GM21423 (cell line): ENCODE data around the gene SPSB4.
"Not testable (repeated sequence)": the region's sequence is repeated elsewhere in the genome, so short reads cannot be mapped to it uniquely, and the experiment has no call there.

Source experiments
- ATAC-seq: cut with Tn5 transposase; IDR thresholded peaks from one replicate; pipeline ENCODE4 v1.9.1; 2021; ENCODE audit warnings: mild to moderate bottlenecking, moderate library complexity; ENCODE audit not compliant: unreplicated experiment

SPSB4 gene

GRCh38 chr3:141050576-141051442 is at the start of gene SPSB4:
TSS of gene SPSB4 (plus strand) at chr3:141051347. CDS start at chr3:141066105, 14,758 bp downstream.
- no peak for ATAC-seq

DNA sequence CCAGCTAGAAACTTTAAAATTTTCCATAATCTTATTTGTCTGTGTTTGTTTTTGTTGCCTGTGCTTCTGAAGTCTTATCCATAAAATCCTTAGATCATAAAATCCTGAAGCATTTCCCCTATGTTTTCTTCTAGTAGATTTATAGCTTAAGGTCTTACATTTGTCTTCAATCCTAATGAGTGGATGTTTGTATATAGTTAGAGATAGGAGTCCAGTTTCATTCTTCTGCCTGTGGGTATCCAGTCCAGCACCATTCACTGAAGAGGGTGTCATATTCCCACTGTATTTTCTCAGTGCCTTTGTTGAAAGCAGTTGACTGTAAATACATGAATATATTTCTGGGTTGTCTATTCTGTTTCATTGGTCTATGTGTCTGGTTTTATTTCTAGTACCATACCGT is 44.8 kb upstream of the SPSB4 start:
- no peak for ATAC-seq

DNA sequence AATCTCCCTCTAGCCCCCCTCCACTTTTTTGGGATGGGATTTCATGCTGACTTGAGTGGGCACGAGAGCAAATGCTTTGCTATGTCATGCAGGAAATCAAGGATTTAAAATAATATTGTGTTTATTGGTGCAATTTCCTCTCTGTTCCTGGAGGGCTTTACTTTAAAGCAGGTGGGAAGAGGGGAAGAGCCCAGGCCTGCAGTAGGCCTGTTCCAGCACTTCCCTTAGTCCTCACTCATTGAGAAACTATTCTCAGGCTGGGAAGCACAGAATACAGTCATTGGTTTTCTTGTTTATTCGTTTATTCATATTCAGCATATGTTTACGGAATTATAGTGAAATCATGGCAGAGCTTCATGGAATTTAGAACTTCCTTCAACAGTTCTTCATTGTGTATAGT is 41.7 kb upstream of the SPSB4 start:
- ATAC-seq = no peak

DNA sequence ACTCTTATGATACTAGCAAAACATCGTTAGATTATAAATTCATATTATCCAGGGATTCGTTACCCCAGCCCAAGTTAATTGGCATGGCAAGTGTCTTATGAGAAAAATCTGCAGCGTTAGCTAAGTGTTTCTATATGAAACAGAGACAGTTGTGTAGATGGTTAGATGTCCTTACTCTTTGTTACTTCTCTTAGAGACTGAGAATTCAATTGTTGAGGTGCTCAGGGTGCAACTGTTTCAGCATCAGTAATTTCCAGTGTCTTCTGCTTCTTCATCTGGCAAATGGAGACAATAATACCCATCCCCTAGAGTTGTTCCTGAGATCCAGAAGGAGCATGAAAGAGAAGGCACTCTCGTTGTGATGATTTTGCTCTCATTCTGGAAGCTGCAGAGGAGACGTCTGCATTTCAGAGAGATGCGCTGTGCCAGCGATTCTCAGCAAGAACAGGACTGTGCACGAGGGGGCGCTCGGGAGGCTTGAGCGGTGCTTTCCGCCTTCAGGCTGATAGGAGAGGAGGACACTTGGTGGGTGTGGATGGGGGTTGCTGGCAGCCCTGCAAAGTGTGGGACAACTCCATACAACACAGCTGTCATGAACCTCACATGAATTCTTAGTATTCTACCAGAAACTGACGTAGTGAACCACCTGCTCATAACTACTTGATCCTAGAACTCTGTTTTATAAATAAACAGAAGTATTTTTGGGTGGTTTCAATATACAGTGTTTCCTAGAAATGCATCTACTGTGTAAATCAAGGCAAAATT is 39.7 kb upstream of the SPSB4 start:
- ATAC-seq = peak; percentile 84

DNA sequence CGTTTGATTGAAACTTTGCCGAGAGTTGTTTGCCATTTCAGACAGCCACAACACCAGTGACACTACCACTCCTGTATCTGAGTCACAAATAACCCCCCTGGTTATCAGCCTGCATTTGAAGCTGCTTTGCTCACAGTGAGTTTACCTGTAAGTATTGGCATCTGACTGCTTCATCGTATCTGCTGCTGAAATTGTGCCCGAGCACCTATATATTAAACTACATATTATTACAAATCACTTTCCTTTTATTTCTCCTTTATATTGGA is 39.2 kb upstream of the SPSB4 start:
- no peak for ATAC-seq

DNA sequence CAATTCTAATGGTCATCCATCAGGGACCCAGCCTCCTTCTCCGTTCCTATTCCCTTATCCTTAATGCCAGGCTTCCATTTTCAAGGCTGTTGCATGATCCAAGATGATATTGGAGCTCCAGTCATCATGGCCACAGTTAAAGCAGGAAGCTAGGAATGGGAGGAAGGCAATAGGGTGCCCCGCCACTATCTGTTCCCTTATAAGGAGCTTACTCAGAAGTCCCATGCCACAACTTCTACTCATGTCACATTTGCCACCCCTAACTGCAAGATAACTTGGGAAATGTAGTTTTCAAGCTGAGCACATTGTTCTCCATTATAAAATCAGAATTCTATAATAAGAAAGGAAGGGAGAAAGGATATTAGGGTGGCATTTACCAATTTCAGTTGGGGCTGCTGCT is 38.6 kb upstream of the SPSB4 start:
- no peak for ATAC-seq

DNA sequence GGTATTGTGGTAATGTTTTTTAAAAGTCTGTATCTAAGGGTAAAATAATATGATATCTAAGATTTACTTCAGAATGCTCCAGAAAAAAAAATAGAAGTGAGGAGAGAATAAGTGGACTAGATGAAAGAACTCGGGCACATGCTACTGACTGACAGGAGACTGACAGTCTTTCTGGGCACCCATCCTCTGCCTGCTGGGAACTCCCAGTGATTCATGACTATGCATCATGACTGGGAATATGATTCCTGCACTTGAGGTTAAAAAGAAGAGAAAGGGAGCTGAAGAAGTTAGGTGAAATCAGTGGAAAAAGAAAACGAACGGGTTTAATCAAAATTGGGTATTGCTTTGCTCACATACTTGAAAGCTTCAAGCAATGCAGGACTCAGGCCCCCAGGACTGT is 35.7 kb upstream of the SPSB4 start:
- ATAC-seq = no peak

DNA sequence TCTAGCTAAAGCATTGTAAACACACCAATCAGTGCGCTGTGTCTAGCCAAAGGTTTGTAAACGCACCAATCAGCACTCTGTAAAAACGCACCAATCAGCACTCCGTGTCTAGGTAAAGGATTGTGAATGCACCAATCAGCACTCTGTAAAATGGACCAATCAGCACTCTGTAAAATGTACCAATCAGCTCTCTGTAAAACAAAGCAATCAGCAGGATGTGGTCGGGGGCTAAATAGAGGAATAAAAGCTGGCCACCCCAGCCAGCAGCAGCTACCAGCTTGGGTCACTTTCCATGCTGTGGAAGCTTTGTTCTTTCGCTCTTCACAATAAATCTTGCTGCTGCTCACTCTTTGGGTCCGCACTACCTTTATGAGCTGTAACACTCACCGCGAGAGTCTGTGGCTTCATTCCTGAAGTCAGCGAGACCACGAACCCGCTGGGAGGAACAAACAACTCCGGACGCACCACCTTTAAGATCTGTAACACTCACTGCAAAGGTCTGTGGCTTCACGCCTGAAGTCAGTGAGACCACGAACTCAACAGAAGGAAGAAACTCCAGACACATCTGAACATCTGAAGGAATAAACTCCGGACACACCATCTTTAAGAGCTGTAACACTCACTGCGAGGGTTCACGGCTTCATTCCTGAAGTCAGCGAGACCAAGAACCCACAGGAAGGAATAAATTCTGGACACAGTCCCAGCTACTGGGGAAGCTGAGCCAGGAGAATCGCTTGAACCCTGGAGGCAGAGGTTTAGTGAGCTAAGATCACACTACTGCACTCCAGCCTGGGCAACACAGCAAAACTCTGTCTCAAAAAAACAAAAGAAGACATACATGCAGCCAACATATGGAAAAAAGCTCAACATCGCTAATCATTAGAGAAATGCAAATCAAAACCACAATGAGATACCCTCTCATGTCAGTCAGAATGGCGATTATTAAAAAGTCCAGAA is 33.5 kb upstream of the SPSB4 start:
- ATAC-seq = not testable (repeated sequence)

GRCh38 chr3:141019244-141019643 is 31.9 kb upstream of the SPSB4 start:
- ATAC-seq = no peak

- no peak for ATAC-seq
These were observed 30.9 kb upstream of the SPSB4 start for GRCh38 chr3:141020143-141020830.

GRCh38 chr3:141021261-141021660 is 29.9 kb upstream of the SPSB4 start:
- ATAC-seq = no peak

- no peak for ATAC-seq
These were observed 20.9 kb upstream of the SPSB4 start for GRCh38 chr3:141030296-141030695.

- ATAC-seq = no peak
These were observed 11.6 kb upstream of the SPSB4 start for GRCh38 chr3:141039589-141039988.

DNA sequence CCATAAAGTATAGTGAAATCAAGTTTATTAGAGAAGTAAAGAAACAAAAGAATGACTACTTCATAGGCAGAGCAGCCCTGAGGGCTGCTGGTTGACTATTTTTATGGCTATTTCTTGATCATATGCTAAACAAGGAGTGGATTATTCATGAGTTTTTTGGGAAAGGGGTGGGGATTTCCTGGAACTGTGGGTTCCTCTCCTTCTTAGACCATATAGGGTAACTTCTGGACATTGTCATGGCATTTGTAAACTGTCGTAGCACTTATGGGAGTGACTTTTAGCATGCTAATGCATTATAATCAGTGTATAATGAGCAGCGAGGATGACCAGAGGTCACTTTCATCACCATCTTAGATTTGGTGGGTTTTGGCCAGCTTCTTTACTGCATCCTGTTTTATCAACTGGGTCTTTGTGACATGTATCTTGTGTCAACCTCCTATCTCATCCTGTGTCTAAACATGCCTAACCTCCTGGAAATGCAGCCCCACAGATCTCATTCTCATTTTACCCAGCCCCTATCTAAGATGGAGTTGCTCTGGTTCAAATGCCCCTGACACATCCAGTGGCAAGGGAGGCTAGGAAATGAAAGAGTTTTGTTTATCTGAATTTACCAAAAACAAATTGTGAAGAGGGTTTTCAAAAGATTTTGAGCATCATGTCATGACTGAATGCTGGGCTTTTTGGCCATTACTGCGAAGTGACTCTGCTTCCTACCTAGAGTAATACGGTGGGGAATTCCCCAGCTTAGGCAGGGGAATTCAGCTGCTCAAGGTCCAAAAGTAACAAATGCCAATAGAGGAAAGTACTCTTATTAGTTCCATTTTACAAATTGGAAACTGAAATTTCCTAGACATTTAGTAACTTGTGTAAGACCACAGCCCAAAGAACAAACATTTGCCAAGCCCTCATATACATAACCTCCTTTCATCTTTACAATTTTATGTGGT is 6.2 kb upstream of the SPSB4 start:
- no peak for ATAC-seq

DNA sequence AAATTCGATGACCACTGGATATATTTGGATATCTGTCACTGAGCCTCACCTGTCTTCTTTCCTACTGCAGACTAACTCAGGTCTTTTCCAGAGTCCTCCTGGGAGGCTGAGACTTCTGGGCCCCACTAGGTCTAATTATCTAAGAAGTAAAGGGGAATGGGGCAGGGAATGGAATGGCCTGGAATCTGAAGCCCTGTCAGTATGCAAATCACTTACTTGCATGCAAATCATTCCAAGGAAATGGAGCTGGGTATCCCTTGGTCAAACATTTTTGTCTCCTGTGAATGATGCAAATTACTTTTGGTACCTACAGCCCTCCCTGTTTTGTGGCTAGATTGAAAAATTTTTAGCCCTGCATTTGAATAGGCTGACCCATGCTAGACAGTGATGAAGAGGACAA is 5.3 kb upstream of the SPSB4 start:
- no peak for ATAC-seq

GRCh38 chr3:141047168-141047567 is 4.0 kb upstream of the SPSB4 start:
- ATAC-seq = no peak

GRCh38 chr3:141049681-141050080 is 1.5 kb upstream of the SPSB4 start:
- no peak for ATAC-seq

- no peak for ATAC-seq
These were observed 475 bp downstream of the SPSB4 start for GRCh38 chr3:141051443-141052200.
